Measurements from ENCODE around the gene PKD1. TPM values are rescaled to one million over a fixed set of nuclear protein-coding genes. Genes with fewer than 3 reads are reported as not detected.

The PKD1 gene
- total RNA-seq, 1 donor from 2014 or later: 97.8 TPM

GRCh38 chr16:2170080-2170479 is 34.4 kb upstream of the PKD1 start:
- TF ChIP-seq CTCF (IDR thresholded peaks at IDR 0.05; ENCODE audit: unreplicated experiment): no peak
- H3K9me3 Mint-ChIP-seq (ENCODE audit: low read depth): no peaks in the 10 kb centered on the region
- H3K4me3 Mint-ChIP-seq (ENCODE audit: low read depth): no peak overlapping the region
- peaks cover 8% of the 10 kb centered on the region for H3K36me3 Mint-ChIP-seq (ENCODE audit: insufficient read depth)
- H3K27me3 Mint-ChIP-seq: no peaks in the 10 kb centered on the region
- DNase-seq (ENCODE audit: low spot score, unreplicated experiment): no peak
- H3K27ac Mint-ChIP-seq: no peak overlapping the region
- H3K4me1 Mint-ChIP-seq (ENCODE audit: low read depth): no peaks in the 10 kb centered on the region

- TF ChIP-seq CTCF (IDR thresholded peaks at IDR 0.05; ENCODE audit: unreplicated experiment): no peak
- Mint-ChIP-seq H3K9me3 (ENCODE audit: low read depth) (no peaks in the 10 kb centered on the region), H3K4me1 (ENCODE audit: low read depth) (no peaks in the 10 kb centered on the region), H3K27me3 (no peaks in the 10 kb centered on the region), H3K36me3 (ENCODE audit: insufficient read depth) (peaks cover 2% of the 10 kb centered on the region), H3K4me3 (ENCODE audit: low read depth) (no peak overlapping the region), H3K27ac (no peak overlapping the region)
- no peak for DNase-seq (ENCODE audit: low spot score, unreplicated experiment)
Measured at GRCh38 chr16:2167068-2167638, 31.5 kb upstream of the PKD1 start.

- Mint-ChIP-seq H3K9me3 (ENCODE audit: low read depth) (no peaks in the 10 kb centered on the region), H3K4me1 (ENCODE audit: low read depth) (no peaks in the 10 kb centered on the region), H3K27ac (peak overlapping the region; percentile 86), H3K36me3 (ENCODE audit: insufficient read depth) (peaks cover 2% of the 10 kb centered on the region), H3K4me3 (ENCODE audit: low read depth) (no peak overlapping the region), H3K27me3 (no peaks in the 10 kb centered on the region)
- TF ChIP-seq CTCF (IDR thresholded peaks at IDR 0.05; ENCODE audit: unreplicated experiment): no peak
- DNase-seq (ENCODE audit: low spot score, unreplicated experiment): no peak
Measured at GRCh38 chr16:2166263-2167067, 30.8 kb upstream of the PKD1 start.

DNA sequence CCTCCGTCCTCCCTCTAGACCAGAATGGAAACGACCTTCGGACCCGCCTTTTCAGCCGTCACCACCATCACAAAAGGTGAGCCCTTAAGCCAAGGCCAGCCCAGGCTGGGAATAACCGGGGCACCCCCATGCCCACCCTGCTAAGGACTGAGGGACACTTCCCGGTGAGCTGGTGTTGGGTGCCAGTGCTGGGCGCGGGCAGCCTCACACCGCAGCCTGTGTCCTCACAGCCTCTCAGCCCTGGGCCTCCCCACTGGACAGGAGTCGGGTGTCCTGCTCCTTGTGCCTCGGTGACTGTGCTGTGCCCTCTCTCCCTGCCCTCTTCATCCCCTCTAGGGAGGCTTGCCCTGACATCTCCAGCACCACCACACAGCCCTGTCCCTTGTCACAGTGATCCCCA is 30.2 kb upstream of the PKD1 start:
- Mint-ChIP-seq H3K36me3 (ENCODE audit: insufficient read depth) (peaks cover 2% of the 10 kb centered on the region), H3K27me3 (no peaks in the 10 kb centered on the region), H3K27ac (peak overlapping the region; percentile 86), H3K9me3 (ENCODE audit: low read depth) (no peaks in the 10 kb centered on the region), H3K4me1 (ENCODE audit: low read depth) (no peaks in the 10 kb centered on the region), H3K4me3 (ENCODE audit: low read depth) (no peak overlapping the region)
- DNase-seq (ENCODE audit: low spot score, unreplicated experiment): no peak
- no peak for TF ChIP-seq CTCF (IDR thresholded peaks at IDR 0.05; ENCODE audit: unreplicated experiment)

- DNase-seq (ENCODE audit: low spot score, unreplicated experiment): no peak
- Mint-ChIP-seq H3K36me3 (ENCODE audit: insufficient read depth) (peaks cover 2% of the 10 kb centered on the region), H3K27ac (peak overlapping the region; percentile 47), H3K27me3 (no peaks in the 10 kb centered on the region), H3K9me3 (ENCODE audit: low read depth) (no peaks in the 10 kb centered on the region), H3K4me3 (ENCODE audit: low read depth) (no peak overlapping the region), H3K4me1 (ENCODE audit: low read depth) (no peaks in the 10 kb centered on the region)
- no peak for TF ChIP-seq CTCF (IDR thresholded peaks at IDR 0.05; ENCODE audit: unreplicated experiment)
Measured at GRCh38 chr16:2163211-2163881, 27.6 kb upstream of the PKD1 start.
